SK-N-SH (cell line): Measurements from ENCODE around the gene CARM1. TPM values are rescaled to one million over a fixed set of nuclear protein-coding genes. Genes with fewer than 3 reads are reported as not detected.

Experiments used
- CTCF ChIA-PET: fragments of 300-600, 350-600 bp; formaldehyde crosslinking; extraction: SDS; loops from one replicate; lab custom pipeline; 2021; lab: Yijun Ruan, JAX
- POLR2A ChIA-PET: fragments of 350-600 bp; sonication (Branson Sonifier 250); formaldehyde crosslinking; extraction: SDS; loops from one replicate; lab custom pipeline; 2020; ENCODE audit warnings: antibody characterized with exemption, inconsistent platforms; lab: Yijun Ruan, JAX
- DNase-seq: peaks from one replicate; pipeline ENCODE4 v3.0.0; 2012
- H2AFZ ChIP-seq: fragments of 200-600 bp; sonication (generic); 2 replicates; pipeline ENCODE4 v1.8.1; 2016; ENCODE audit warnings: antibody characterized with exemption, mild to moderate bottlenecking, low read depth
- H3F3A ChIP-seq: fragments of 200-600 bp; sonication (generic); replicated peaks from 2 replicates; pipeline ENCODE3; 2016; ENCODE audit warnings: antibody characterized with exemption, mild to moderate bottlenecking; ENCODE audit not compliant: insufficient read depth
- H3K27ac ChIP-seq, 2 experiments: fragments of 200-500 bp in 1 of 2; fragments of 200-600 bp in 1 of 2; sonication (Bioruptor generic) in 1 of 2; sonication (generic), shearing (Covaris generic) in 1 of 2; 2 replicates each; pipeline versions ENCODE4 v1.5.1 to v1.6.1; 2014 to 2016; ENCODE audit warnings: low read depth in 2 of 2, inconsistent platforms in 1 of 2, low read length in 1 of 2, mild to moderate bottlenecking in 1 of 2, mixed read lengths in 1 of 2
- H3K27me3 ChIP-seq: fragments of 200-600 bp; sonication (generic), shearing (Covaris generic); 2 replicates; pipeline ENCODE4 v1.6.1; 2016; ENCODE audit warnings: mixed run types; ENCODE audit not compliant: insufficient read depth
- H3K36me3 ChIP-seq, 2 experiments: fragments of 200-500 bp in 1 of 2; fragments of 200-600 bp in 1 of 2; sonication (Bioruptor generic) in 1 of 2; sonication (generic) in 1 of 2; replicated peaks in 1 of 2; 2 replicates each; pipeline versions ENCODE3 to v1.5.1; 2014 to 2016; ENCODE audit warnings: low read length in 1 of 2, mild to moderate bottlenecking in 1 of 2; ENCODE audit not compliant: insufficient read depth in 2 of 2, control insufficient read depth in 1 of 2
- H3K4me1 ChIP-seq, 2 experiments: fragments of 200-500 bp in 1 of 2; fragments of 200-600 bp in 1 of 2; sonication (Bioruptor generic) in 1 of 2; sonication (generic), shearing (Covaris generic) in 1 of 2; 2 replicates each; pipeline versions ENCODE4 v1.5.1 to v1.6.1; 2014 to 2016; ENCODE audit warnings: low read depth in 1 of 2, low read length in 1 of 2, mixed run types in 1 of 2; ENCODE audit not compliant: insufficient read depth in 2 of 2, control insufficient read depth in 1 of 2
- H3K4me2 ChIP-seq: fragments of 200-600 bp; sonication (generic), shearing (Covaris generic); 2 replicates; pipeline ENCODE4 v1.6.1; 2017; ENCODE audit warnings: mixed run types
- H3K4me3 ChIP-seq, 2 experiments: fragments of 200-500 bp in 1 of 2; fragments of 200-600 bp in 1 of 2; sonication (Bioruptor generic) in 1 of 2; sonication (generic), shearing (Covaris generic) in 1 of 2; 2 replicates each; pipeline versions ENCODE4 v1.5.1 to v1.8.1; 2014 to 2016; ENCODE audit warnings: low read depth in 2 of 2, inconsistent platforms in 1 of 2, low read length in 1 of 2, mild to moderate bottlenecking in 1 of 2, mixed read lengths in 1 of 2, moderate library complexity in 1 of 2
- H3K79me2 ChIP-seq: fragments of 200-600 bp; sonication (generic); 2 replicates; pipeline ENCODE4 v1.8.1; 2017; ENCODE audit warnings: mild to moderate bottlenecking; ENCODE audit not compliant: insufficient read depth
- H3K9ac ChIP-seq: fragments of 200-600 bp; sonication (generic); 2 replicates; pipeline ENCODE4 v1.6.1; 2017; ENCODE audit warnings: mixed run types
- H3K9me2 ChIP-seq: fragments of 200-600 bp; sonication (generic); 2 replicates; pipeline ENCODE4 v1.6.1; 2017; ENCODE audit warnings: mixed run types
- H3K9me3 ChIP-seq: fragments of 200-600 bp; sonication (generic); 2 replicates; pipeline ENCODE4 v1.6.1; 2017; ENCODE audit warnings: mixed run types, mild to moderate bottlenecking, moderate library complexity
- H4K20me1 ChIP-seq: fragments of 200-600 bp; sonication (generic); 2 replicates; pipeline ENCODE4 v1.6.1; 2017; ENCODE audit warnings: mild to moderate bottlenecking, mixed run types; ENCODE audit not compliant: insufficient read depth
- EZH2phosphoT487 ChIP-seq: fragments of 200-600 bp; sonication (generic); IDR thresholded peaks from 2 replicates; pipeline ENCODE4 v1.6.1; 2017; ENCODE audit warnings: low read depth, mixed run types, mild to moderate bottlenecking, antibody characterized with exemption, moderate library complexity, borderline replicate concordance
- MEF2A ChIP-seq: IDR thresholded peaks from 2 replicates; pipeline ENCODE4 v1.4.0; 2012; ENCODE audit warnings: low read depth, borderline replicate concordance
- NFIC ChIP-seq: IDR thresholded peaks from 2 replicates; pipeline ENCODE4 v1.4.0; 2012; ENCODE audit warnings: borderline replicate concordance
- POLR2AphosphoS5 ChIP-seq: IDR thresholded peaks from 2 replicates; pipeline ENCODE4 v1.6.1; 2012; ENCODE audit warnings: low read depth, low read length
- RAD21 ChIP-seq: IDR thresholded peaks from 2 replicates; pipeline ENCODE4 v1.6.1; 2012; ENCODE audit warnings: mild to moderate bottlenecking, low read length
- RCOR1 ChIP-seq: fragments of 150-350 bp; IDR thresholded peaks from 2 replicates; pipeline ENCODE4 v1.6.1; 2017; ENCODE audit warnings: antibody characterized with exemption, low read length
- RFX5 ChIP-seq: IDR thresholded peaks from 2 replicates; pipeline ENCODE4 v1.6.1; 2012; ENCODE audit warnings: mild to moderate bottlenecking, improper control_type of control experiment, low read length
- RXRA ChIP-seq: IDR thresholded peaks from 2 replicates; pipeline ENCODE4 v1.4.0; 2012; ENCODE audit warnings: low read depth, mild to moderate bottlenecking, borderline replicate concordance
- SMC3 ChIP-seq: IDR thresholded peaks from 2 replicates; pipeline ENCODE4 v1.6.1; 2012; ENCODE audit warnings: low read depth, low read length, improper control_type of control experiment
- TCF12 ChIP-seq: IDR thresholded peaks from 2 replicates; pipeline ENCODE4 v1.4.0; 2012
- WGBS: methylation state at CpG from one replicate; pipeline ENCODE4 v1.1.6; 2017; ENCODE audit warnings: low lambda C conversion rate; 5-methylcytosine and 5-hydroxymethylcytosine counted together
- polyA plus RNA-seq, 3 experiments: library from polyadenylated mRNA; depleted of rRNA; stranded (reverse); fragments of >200 nt; gene quantifications; 2 replicates each; pipeline ENCODE4 v1.2.3, GENCODE V29; 2012
- TF ChIP-seq, protein P1 (sequence below): IDR thresholded peaks from 2 replicates; pipeline ENCODE4 v1.4.0; 2012; ENCODE audit warnings: low read depth
- TF ChIP-seq, protein P2 (sequence below): IDR thresholded peaks from 2 replicates; pipeline ENCODE4 v1.6.1; 2012; ENCODE audit warnings: mild to moderate bottlenecking, low read depth, low read length, moderate library complexity
- TF ChIP-seq, protein P3 (sequence below): IDR thresholded peaks from 2 replicates; pipeline ENCODE4; 2012

The CARM1 gene
- polyA plus RNA-seq, 1 of the 3 experiments (the other 2 are of a cell fraction) = 62.2 TPM

DNA sequence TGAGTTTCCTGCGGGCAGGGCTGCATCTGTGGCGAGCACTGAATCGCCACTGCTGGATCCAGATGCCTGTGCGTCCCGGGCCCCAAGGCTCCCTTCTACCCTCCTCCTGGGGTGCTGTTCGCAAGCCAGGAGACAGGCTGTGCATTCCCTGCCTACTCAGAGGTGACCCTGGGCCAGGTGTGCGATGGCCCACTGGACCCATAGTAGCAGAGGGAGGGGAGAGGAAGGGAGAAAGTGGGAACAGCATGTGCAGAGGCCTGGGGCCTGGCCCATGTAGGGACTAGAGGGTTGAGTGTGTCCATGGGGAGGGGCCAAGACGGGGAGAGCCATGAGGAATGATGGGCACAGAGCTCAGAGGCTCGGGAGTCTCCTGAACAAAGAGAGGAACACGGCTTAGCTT is 27.3 kb downstream of the CARM1 start:
- Histone ChIP-seq H3K9ac (no peak overlapping the region), H3K36me3 (no peaks in the 10 kb centered on the region), H3K79me2 (peaks cover 84% of the 10 kb centered on the region), H2AFZ (no peak overlapping the region), H3K4me1 (peaks cover 0 to 34% of the 10 kb centered on the region in 2 experiments; a peak in 2 of 4 replicates), H3K4me2 (no peak overlapping the region), H3K9me2 (no peaks in the 10 kb centered on the region), H3K27ac (peak overlapping the region in 1 of 2 experiments; percentile 67; a peak in 2 of 4 replicates), H3F3A (no peaks in the 10 kb centered on the region), H4K20me1 (peaks cover 60% of the 10 kb centered on the region), H3K27me3 (no peaks in the 10 kb centered on the region), H3K9me3 (no peaks in the 10 kb centered on the region), H3K4me3 (no peak overlapping the region)
- 73% methylated on average over 10 of the region's 10 CpGs for WGBS
- no peak for DNase-seq
- CTCF ChIA-PET = interaction anchor here (0.6 to 1.6 kb wide), 5 partner anchors 9 to 165 kb away, joined by 3 to 7 read pairs (median 4); no protein-coding TSS in a partner anchor
- POLR2A ChIA-PET = no interaction called here
- TF ChIP-seq TCF12 = no peak
- TF ChIP-seq POLR2AphosphoS5 = no peak
- TF ChIP-seq SMC3 = no peak
- no peak for TF ChIP-seq MEF2A
- TF ChIP-seq NFIC = no peak
- no peak for TF ChIP-seq EZH2phosphoT487
- no peak for TF ChIP-seq RXRA
- no peak for TF ChIP-seq RAD21
- no peak for TF ChIP-seq RCOR1
- no peak for TF ChIP-seq RFX5
- TF ChIP-seq, protein P1, sequence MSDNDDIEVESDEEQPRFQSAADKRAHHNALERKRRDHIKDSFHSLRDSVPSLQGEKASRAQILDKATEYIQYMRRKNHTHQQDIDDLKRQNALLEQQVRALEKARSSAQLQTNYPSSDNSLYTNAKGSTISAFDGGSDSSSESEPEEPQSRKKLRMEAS = no peak
- TF ChIP-seq, protein P2, sequence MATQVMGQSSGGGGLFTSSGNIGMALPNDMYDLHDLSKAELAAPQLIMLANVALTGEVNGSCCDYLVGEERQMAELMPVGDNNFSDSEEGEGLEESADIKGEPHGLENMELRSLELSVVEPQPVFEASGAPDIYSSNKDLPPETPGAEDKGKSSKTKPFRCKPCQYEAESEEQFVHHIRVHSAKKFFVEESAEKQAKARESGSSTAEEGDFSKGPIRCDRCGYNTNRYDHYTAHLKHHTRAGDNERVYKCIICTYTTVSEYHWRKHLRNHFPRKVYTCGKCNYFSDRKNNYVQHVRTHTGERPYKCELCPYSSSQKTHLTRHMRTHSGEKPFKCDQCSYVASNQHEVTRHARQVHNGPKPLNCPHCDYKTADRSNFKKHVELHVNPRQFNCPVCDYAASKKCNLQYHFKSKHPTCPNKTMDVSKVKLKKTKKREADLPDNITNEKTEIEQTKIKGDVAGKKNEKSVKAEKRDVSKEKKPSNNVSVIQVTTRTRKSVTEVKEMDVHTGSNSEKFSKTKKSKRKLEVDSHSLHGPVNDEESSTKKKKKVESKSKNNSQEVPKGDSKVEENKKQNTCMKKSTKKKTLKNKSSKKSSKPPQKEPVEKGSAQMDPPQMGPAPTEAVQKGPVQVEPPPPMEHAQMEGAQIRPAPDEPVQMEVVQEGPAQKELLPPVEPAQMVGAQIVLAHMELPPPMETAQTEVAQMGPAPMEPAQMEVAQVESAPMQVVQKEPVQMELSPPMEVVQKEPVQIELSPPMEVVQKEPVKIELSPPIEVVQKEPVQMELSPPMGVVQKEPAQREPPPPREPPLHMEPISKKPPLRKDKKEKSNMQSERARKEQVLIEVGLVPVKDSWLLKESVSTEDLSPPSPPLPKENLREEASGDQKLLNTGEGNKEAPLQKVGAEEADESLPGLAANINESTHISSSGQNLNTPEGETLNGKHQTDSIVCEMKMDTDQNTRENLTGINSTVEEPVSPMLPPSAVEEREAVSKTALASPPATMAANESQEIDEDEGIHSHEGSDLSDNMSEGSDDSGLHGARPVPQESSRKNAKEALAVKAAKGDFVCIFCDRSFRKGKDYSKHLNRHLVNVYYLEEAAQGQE = no peak
- TF ChIP-seq, protein P3, sequence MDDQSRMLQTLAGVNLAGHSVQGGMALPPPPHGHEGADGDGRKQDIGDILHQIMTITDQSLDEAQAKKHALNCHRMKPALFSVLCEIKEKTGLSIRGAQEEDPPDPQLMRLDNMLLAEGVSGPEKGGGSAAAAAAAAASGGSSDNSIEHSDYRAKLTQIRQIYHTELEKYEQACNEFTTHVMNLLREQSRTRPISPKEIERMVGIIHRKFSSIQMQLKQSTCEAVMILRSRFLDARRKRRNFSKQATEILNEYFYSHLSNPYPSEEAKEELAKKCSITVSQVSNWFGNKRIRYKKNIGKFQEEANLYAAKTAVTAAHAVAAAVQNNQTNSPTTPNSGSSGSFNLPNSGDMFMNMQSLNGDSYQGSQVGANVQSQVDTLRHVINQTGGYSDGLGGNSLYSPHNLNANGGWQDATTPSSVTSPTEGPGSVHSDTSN = no peak
